HUES64 (cell line): ENCODE measurements around the gene MLYCD.

Experiments
- H3K27ac ChIP-seq: 2 replicates; pipeline ENCODE4 v1.7.0; 2013; ENCODE audit warnings: low read depth, low read length, inconsistent platforms
- H3K27me3 ChIP-seq: 2 replicates; pipeline ENCODE4 v1.6.1; 2013; ENCODE audit warnings: mild to moderate bottlenecking, low read length; ENCODE audit not compliant: insufficient read depth
- H3K36me3 ChIP-seq: 2 replicates; pipeline ENCODE4 v1.6.1; 2013; ENCODE audit warnings: mild to moderate bottlenecking, low read length; ENCODE audit not compliant: insufficient read depth
- H3K4me1 ChIP-seq: 2 replicates; pipeline ENCODE4 v1.6.1; 2013; ENCODE audit warnings: mild to moderate bottlenecking, low read length, moderate library complexity; ENCODE audit not compliant: insufficient read depth
- H3K4me3 ChIP-seq: 2 replicates; pipeline ENCODE4 v1.5.1; 2013; ENCODE audit warnings: mild to moderate bottlenecking, low read length, moderate library complexity
- H3K9ac ChIP-seq: 2 replicates; pipeline ENCODE4 v1.6.1; 2013; ENCODE audit warnings: mild to moderate bottlenecking, low read depth, low read length
- H3K9me3 ChIP-seq: 2 replicates; pipeline ENCODE4 v1.6.1; 2013; ENCODE audit warnings: low read depth, low read length; ENCODE audit not compliant: insufficient read depth
- WGBS: fragments of 150-250, 120-280 bp; methylation state at CpG from one replicate; pipeline ENCODE4 v1.1.7; 2013; ENCODE audit warnings: missing lambda C conversion rate; 5-methylcytosine and 5-hydroxymethylcytosine counted together

The MLYCD gene

DNA sequence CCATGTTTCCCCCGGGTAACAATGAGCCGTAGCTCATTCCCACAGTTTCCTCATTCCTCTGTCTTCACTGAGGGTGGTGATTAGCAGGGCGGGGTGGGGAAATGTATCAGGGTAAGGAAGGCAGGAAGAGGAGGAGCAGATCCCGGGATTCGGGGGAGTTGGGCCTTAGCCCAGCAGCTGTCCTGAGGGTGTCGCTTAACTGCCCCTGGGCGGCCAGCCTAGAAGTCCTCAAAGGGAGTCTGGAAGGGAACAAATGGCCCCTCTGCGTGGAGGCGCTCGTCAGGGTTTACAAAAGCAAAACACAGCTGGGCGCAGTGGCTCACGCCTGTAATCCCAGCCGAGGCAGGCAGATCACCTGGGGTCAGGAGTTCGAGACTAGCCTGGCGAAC, 14.3 kb downstream of the MLYCD start:
- H3K9ac ChIP-seq: no peak overlapping the region
- H3K4me1 ChIP-seq: no peaks in the 10 kb centered on the region
- H3K36me3 ChIP-seq: peaks cover 47% of the 10 kb centered on the region
- H3K27me3 ChIP-seq: no peaks in the 10 kb centered on the region
- WGBS: 84% methylated on average over 15 of the region's 15 CpGs
- H3K9me3 ChIP-seq: no peaks in the 10 kb centered on the region
- no peak overlapping the region for H3K4me3 ChIP-seq
- H3K27ac ChIP-seq: no peak overlapping the region

DNA sequence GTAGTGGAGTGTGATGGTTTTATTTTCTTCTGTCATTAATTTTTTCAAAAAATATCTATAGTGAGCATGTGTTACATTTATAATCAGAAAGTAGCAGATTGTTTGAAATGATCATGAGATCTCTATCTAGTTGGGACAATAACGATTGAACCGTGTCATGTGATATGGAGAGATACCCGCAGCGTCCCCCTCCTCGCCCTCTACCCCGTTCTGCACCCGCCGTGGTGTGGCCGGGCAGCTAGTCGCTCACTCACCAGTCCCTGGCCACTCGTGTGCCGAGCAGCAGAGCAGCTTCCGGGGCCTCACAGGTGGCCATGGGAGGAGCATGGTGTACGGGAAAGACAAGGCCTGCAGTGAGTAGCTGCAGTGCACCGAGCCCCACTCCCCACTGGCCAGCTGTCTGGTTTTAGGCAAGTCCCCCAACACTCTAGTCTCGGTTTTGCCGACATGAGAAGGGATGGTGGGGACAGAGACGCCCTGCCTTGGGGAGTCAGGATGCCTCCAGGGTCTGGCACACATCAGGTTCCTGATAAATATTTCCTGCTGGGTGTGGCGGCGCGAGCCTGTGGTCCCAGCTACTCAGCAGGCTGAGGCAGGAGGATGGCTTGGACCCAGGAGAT, 15.3 kb downstream of the MLYCD start:
- Histone ChIP-seq H3K9me3 (no peaks in the 10 kb centered on the region), H3K27ac (no peak overlapping the region), H3K4me3 (no peak overlapping the region), H3K9ac (no peak overlapping the region), H3K27me3 (no peaks in the 10 kb centered on the region), H3K4me1 (no peaks in the 10 kb centered on the region), H3K36me3 (peaks cover 57% of the 10 kb centered on the region)
- 95% methylated on average over 21 of the region's 21 CpGs for WGBS

DNA sequence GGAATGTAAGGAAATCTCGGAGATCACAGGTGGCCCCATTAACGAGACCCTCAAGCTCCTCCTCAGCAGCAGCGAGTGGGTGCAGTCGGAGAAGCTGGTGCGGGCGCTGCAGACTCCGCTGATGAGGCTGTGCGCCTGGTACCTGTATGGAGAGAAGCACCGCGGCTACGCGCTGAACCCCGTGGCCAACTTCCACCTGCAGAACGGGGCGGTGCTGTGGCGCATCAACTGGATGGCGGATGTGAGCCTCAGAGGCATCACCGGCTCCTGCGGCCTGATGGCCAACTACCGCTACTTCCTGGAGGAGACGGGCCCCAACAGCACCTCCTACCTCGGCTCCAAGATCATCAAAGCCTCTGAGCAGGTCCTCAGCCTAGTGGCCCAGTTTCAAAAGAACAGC, 16.2 kb downstream of the MLYCD start:
- WGBS: 96% methylated on average over 22 of the region's 22 CpGs
- Histone ChIP-seq H3K27ac (no peak overlapping the region), H3K36me3 (peaks cover 61% of the 10 kb centered on the region), H3K4me1 (no peaks in the 10 kb centered on the region), H3K9ac (no peak overlapping the region), H3K27me3 (no peaks in the 10 kb centered on the region), H3K9me3 (no peaks in the 10 kb centered on the region), H3K4me3 (no peak overlapping the region)

DNA sequence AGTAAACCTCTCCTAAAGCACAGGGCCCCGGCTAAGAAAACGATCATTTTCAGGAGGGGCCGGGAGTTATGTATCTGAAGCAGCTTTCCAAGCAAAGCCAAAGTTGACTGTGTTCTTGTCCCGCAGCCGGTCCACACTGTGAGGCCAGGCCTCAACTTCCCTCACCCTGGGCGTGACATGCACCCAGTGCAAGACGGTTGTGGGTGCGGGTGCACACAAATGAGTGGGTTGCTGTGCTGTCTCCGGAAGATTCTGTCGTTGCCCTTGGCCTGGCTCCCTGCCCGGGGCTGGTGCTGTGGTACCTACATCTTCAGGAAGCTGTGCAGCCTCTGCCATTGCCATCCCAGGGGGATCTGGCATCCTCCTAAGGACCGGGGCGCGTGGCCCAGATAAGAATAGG, 16.6 kb downstream of the MLYCD start:
- Histone ChIP-seq H3K4me3 (no peak overlapping the region), H3K9ac (no peak overlapping the region), H3K36me3 (peaks cover 60% of the 10 kb centered on the region), H3K9me3 (no peaks in the 10 kb centered on the region), H3K27me3 (no peaks in the 10 kb centered on the region), H3K4me1 (no peaks in the 10 kb centered on the region), H3K27ac (no peak overlapping the region)
- WGBS: 96% methylated on average over 14 of the region's 14 CpGs

DNA sequence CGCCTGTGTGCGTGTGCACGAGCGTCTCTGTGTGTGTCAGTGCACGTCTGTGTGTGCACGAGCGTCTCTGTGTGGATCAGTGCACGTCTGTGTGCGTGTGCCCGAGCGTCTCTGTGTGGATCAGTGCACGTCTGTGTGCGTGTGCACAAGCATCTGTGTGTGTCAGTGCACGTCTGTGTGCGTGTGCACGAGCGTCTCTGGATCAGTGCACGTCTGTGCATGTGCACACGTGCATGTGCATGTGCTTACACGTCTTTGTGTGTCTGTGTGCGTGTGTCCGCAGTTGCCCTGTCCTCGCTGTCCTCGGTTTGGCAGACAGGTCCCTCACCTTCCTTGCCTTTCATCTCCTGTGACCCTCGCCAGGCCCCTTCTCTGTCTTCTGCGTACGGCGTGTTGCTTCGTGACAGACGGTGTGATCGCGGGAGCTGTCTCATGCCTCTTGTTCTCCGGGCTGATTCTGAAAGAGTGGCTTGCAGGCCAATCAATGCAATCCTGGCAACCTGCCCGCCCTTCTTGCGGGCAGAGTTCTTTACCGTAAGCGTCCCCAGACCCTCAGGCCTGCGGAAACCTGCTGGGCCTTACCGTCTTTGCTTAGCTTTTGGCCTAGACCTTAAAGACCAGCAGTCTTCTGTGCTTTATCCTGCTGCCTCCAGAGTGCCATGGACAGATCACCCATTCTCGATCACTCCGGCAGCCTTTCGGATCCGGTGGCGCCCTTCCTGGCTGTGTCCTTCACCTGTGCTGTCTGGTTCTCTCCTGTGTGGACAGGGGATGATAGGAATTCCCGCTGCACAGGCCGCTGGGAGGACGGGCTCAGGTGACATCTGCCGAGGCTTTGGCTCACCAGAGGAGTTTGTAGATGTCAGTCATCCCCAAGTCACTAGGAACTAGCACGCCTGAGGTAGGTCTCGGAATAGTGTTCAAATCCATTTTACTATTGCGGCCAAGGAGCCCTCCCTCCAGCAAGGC, 18.5 kb downstream of the MLYCD start:
- Histone ChIP-seq H3K4me1 (no peaks in the 10 kb centered on the region), H3K9ac (no peak overlapping the region), H3K9me3 (no peaks in the 10 kb centered on the region), H3K36me3 (peaks cover 58% of the 10 kb centered on the region), H3K27ac (no peak overlapping the region), H3K4me3 (no peak overlapping the region), H3K27me3 (no peaks in the 10 kb centered on the region)
- 97% methylated on average over 51 of the region's 51 CpGs for WGBS

DNA sequence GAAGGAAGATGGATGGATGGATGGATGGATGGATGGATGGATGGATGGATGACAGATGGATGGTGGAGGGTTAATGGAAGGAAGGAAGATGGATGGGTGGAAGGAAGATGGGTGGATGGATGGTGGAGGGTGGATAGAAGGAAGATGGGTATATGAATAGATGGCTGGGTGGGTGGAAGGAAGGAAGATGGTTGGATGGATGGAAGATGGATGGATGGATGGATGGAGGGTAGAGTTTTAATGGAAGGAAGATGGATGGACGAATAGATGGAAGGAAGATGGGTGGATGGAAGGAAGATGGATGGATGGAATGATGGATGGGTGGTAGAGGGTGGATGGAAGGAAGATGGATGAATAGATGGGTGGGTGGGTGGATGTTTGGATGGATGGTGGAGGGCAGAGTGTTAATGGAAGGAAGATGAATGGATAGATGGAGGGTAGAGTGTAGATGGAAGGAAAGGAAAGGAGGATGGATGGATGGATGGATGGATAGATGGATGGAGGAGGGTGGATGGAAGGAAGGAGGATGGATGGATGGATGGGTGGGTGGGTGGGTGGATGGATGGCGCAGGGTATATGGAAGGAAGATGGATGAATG, 22.1 kb downstream of the MLYCD start:
- H3K27me3 ChIP-seq: no peaks in the 10 kb centered on the region
- no peak overlapping the region for H3K4me3 ChIP-seq
- H3K27ac ChIP-seq: no peak overlapping the region
- H3K9ac ChIP-seq: no peak overlapping the region
- WGBS: 90% methylated on average over 2 of the region's 2 CpGs
- H3K36me3 ChIP-seq: peaks cover 28% of the 10 kb centered on the region
- no peaks in the 10 kb centered on the region for H3K4me1 ChIP-seq
- no peaks in the 10 kb centered on the region for H3K9me3 ChIP-seq

DNA sequence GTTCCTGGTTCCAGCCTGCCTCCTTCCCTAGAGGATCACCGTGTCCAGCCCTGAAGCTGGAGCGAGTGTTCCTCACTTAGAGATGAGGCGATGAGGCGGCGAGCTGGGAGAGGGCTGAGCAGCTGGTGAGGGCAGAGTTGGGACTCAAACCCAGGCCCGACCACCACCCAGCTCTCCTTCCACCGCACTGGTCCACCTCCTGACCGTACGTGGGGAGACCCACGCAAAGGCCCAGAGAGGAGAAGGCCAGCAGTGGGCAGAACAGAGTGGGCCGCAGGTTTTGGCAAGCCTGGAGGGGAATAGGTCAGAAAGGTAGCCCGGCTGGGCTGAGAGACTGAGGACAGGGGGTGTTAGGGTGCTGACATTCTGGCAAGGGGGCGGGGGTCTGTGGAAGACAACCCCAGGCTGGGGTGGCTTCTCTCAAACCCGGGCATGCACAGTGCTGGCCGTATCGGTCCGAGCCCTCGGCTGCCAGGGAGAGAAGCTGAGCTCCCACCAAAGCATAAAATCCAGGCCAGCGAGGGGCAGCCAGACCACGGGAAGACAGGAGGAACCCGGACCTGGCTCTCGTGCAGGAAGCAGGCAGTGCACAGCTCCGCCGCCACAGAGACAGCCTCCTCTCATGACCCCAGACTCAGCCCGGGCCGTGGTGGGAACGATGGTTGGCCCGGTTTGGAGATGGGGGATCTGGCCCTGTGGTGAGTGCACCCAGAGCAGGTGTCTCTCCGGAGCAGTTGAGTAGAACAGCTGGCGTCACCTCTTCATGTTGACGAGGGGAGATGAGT, 24.9 kb downstream of the MLYCD start:
- 92% methylated on average over 31 of the region's 31 CpGs for WGBS
- Histone ChIP-seq H3K4me3 (no peak overlapping the region), H3K36me3 (peaks cover 12% of the 10 kb centered on the region), H3K9me3 (no peaks in the 10 kb centered on the region), H3K9ac (no peak overlapping the region), H3K27ac (no peak overlapping the region), H3K27me3 (no peaks in the 10 kb centered on the region), H3K4me1 (peaks cover 5% of the 10 kb centered on the region; the same call in 1 of the 2 replicates)

DNA sequence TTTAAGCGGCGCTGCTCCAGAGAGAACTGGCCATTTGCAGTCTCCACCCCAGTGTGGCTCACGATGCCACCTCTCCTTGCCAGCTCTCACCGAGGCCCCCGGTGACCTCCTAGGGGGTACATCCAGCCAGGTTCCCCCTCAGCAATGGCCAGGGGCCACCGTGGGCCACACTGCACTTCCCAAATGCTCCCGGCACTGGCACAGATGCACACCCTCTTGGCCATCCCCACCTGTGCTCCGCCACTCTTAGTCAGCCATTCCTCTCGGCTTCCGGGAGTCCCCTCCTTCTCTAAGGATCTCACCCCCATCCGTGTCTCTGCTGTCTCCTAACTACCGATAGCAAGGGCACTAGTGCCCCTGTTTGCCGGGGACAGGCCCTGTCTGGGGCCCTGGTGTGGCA, 25.8 kb downstream of the MLYCD start:
- no peaks in the 10 kb centered on the region for H3K9me3 ChIP-seq
- WGBS: 90% methylated on average over 13 of the region's 13 CpGs

DNA sequence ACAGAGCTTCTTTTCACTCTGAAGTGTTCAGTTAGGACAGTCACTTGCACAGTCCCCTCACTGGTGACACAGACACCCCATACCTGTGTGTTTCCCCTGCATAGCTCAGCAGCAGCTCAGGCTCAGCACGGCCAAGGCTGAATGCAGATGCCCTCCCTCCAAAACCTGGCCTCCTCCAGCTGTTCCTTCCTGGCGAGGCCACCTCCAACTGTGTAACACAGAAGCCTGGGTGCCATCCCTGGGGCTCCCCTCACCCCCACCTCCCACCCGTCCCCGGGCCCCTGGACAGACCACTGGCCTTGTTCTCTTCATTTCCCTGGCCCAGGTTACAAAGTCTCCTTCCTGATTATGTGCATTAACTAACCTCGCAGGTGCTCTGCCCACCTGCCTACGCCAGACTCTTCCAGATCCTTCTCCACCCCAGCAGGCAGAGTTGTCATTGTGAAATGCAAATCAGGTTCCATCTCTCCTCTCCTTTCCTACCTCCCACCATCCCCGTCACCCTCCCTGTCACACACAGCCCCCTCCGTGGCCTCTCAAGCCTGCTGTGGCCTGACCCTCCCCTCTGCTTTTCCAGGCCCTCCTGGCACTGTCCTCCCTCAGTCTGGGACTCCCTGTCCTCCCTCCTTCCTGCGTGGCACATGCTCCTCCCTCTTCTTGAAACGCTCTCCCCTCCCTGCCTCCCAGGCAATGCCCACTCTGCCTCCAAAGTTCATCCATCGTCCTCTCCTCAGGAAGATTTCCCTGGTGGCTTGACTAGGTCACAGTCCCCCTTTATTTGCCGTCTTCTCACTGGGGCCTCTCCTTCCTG, 26.4 kb downstream of the MLYCD start:
- no peaks in the 10 kb centered on the region for H3K36me3 ChIP-seq
- WGBS: 83% methylated on average over 12 of the region's 12 CpGs
- H3K27me3 ChIP-seq: no peaks in the 10 kb centered on the region
- H3K4me3 ChIP-seq: no peak overlapping the region
- no peaks in the 10 kb centered on the region for H3K9me3 ChIP-seq
- H3K4me1 ChIP-seq: peaks cover 5% of the 10 kb centered on the region; the same call in 1 of the 2 replicates
- no peak overlapping the region for H3K9ac ChIP-seq
- no peak overlapping the region for H3K27ac ChIP-seq

More for the DNA sequence above, 25.8 kb downstream of the MLYCD start:
- Histone ChIP-seq H3K27me3 (no peaks in the 10 kb centered on the region), H3K9ac (no peak overlapping the region), H3K27ac (no peak overlapping the region), H3K4me3 (no peak overlapping the region), H3K4me1 (peaks cover 5% of the 10 kb centered on the region; the same call in 1 of the 2 replicates), H3K36me3 (peaks cover 3% of the 10 kb centered on the region)

DNA sequence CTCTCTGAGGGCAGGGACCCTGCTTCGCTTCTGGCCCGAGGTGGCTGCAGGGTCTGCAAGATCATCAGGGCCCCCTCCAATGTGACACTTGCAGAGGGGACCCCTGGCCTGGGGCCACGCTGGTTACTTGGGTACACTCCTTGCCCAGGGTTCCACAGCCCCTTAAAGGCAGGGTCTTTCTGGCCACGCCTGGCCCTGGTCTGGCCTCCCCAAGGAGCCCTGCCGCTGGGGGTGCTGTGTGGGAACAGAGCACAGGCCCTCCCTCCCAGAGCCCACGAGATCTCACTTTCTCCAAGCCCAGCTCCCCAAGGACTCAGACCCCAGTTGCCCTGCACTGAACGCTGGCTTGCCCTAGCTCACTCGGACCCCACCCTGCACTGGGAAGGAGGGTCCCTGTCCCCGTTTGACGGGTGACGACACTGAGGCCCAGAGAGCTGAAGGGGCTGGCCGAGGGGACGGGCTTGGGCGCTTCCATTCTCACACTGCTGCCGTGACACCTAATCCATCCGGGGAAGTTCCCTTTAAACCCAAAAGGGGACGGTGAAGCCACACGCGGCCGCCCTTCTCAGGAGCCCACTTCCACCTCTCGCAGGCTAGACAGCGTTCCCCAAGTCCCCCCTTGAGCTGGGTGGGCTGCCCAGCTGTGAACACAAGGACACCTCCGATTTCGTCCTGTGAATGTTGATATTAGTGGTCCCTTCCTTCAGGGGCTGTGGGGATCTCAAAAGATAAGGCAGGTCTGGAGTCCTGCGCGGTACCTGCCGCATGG, 27.2 kb downstream of the MLYCD start:
- Histone ChIP-seq H3K4me3 (no peak overlapping the region; the same call in 1 of the 2 replicates), H3K27me3 (no peaks in the 10 kb centered on the region), H3K27ac (no peak overlapping the region), H3K4me1 (peaks cover 5% of the 10 kb centered on the region; the same call in 1 of the 2 replicates), H3K9me3 (no peaks in the 10 kb centered on the region), H3K9ac (no peak overlapping the region), H3K36me3 (no peaks in the 10 kb centered on the region)
- 71% methylated on average over 27 of the region's 27 CpGs for WGBS
